ENCODE results near the gene SMYD3.
"Not testable (repeated sequence)": the region's sequence is repeated elsewhere in the genome, so short reads cannot be mapped to it uniquely, and the experiment has no call there.

Gene SMYD3

DNA sequence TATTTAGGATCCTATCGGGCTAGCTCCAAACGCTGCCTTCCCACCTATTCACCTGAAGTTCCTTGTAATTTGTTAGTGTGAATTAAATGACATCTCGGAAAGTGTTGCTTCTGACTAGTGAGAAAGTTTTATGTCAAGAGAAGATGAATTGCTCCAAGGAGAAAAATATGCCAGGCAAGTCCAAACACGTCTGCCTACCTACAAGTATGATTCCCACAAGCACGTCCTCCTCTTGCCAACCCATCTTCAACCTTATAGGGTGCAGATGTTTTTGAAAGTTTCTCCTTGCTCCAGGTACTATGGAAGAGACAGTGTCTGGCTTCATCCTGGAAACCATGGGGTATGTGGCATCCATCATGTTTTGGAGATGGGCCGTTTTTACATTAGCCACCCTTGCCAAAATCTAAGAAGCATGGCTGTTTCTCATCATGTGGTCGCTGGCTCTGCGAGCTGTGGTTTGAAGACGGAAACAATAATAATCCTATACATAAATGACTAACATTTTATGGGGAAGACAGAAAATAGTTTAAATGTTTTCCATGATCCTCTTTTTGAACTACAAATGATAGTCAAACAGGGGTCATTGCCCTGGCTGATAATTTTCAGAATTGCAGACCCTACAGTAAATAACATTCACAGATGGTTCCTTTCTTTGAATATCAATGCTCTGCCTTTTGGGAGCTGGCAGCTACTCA, 505.8 kb downstream of the SMYD3 start:
- no peak for DNase-seq

DNA sequence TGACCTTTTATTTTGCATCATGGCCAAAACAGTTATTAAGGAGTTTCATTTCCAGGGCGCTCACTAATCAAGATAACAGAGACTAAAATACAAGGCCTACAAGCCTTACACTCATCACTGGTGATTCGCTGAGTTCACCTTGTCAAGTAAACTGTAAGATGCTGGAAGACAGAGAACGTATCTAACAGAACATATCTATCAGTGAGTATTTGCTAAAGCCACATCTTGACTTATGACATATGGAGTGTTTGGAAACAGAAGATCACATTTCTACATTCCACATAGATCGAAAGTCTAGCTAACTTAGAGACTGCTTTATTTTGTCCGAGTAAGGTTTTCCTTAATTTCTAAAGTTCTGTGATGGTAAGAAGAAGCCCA, 506.5 kb downstream of the SMYD3 start:
- DNase-seq = no peak

DNA sequence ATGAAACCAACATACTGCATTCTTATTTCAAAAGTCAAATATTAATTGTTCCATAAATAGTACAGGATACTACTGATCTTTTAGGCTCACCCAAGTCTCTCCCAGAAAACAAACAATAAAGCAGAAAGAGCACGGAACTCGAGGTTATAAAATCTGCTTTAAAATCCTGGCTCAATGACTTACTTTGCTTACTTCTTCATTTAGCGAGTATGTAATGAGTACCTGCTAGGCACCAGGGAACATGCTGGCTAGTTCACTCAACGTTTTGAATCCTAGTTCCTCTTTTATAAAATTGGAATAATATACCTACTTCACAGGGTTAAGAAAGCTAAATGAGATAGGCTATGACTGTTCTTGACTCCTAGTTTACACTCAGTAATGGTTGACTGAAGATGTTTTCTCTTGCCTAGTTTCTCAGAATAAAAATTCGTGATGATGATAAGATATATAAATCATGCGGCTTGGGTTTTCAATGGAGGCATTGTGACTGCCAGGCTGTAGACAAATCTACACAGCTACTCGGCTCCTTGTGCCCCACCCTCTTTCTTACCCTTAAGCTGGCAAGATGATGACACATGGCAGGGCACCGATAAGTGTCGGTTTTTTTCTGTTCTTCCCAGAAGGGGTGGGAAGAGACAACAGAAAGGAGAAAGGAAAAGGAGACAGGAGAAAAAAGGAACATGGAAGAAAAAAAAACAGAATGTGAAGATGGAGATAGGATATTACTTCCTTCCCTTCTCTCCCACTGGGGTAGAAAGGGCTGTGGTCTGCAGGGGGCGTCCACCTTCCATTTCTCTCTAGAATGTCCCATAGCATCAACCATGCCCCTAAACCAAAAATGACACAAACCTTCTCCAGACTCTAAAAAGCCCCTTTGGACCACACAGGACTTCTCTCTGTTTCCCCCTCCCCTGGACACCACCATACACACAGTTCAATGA, 507.1 kb downstream of the SMYD3 start:
- DNase-seq = no peak

DNA sequence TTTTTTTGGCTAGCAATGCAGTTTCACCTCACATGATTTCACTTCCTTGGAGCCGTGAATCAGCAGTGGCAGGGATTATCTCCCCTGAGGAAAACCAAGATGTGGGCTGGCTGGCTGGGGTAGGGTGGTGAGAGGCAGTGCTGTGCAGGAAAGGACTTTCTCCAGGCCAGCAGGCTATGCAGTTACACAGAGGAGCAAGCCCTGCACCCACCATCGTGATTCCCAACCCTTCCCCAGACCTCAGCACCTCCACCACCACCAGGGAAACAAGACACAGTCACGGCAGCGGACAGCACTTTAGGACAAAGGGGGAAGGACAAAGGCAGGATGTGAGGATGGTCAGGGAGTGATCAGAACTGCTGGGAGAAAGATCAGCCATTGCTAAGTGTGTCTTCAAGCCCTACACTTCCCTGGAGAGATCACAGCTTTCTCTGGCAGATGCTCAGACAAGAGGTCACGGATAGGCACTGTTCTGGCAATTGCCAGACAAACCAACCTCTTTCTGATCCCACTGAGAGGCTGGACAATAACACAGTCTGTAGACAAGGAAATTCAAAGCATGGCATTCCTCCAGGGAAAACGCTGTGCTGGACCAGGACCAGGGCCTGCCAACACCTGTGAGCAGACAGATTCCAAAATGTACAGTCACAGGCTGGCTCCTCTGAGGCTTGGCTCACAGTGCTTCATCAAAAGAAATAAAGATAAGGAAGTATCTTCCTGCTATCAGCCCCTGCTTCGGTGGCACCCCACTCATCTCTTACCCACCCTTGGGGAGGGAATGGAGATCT, 509.4 kb downstream of the SMYD3 start:
- no peak for DNase-seq

DNA sequence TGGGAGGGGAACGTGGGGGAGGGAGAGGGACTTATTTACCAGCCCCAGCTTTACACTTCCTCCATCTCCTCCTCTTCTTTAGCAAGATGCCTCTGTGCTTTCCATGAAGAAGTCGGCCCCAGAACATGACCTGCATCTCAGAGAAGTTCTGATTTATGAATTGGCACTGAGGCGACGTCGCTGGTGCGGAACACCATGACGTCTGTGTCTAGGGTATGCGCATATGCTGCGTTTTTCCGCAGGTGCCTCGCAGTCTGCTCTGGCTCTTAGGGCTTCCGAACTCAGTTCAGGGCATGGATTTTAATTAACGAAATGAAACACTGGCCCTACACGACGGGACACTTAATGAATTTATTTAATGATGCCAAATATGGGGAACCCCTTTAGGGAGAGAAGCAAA, 510.3 kb downstream of the SMYD3 start:
- DNase-seq = no peak

DNA sequence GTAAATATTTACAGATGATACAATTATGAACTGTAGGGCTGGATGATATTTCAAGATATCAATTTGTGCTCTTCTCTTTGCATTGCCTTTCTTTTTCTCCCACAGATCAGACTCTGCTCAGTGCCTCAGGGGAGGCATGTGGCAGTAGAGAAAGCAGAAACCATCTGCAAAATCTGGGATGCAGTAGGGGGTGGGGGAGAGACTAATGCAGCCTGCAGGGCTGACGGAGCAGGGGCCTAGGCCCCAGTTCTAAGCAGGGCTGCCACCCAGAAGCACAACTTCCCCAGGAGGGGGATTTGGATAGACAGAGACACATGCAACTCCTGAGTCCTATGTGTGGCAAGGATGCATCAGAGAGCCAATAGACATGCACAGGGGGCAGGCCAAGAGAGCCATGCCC, 511.6 kb downstream of the SMYD3 start:
- no peak for DNase-seq

DNA sequence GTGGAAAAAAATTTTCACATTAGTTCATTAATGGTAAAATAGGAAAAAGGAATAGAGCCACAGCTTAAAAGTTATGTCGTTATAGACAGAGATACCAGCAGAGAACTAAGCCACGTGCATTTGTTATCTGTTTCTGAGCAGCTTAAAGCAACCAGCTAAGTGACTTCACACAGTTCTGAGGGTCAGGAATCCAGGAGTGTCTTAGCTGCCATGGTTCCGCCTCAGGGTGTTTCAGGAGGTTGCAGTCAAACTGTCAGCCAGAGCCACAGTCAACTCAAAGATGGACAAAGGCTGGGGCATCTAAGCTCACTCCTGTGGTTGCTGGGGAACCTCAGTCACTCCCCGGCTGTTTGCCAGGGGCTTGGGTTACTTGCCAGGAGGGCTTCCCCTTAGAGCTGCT, 515.8 kb downstream of the SMYD3 start:
- no peak for DNase-seq

DNA sequence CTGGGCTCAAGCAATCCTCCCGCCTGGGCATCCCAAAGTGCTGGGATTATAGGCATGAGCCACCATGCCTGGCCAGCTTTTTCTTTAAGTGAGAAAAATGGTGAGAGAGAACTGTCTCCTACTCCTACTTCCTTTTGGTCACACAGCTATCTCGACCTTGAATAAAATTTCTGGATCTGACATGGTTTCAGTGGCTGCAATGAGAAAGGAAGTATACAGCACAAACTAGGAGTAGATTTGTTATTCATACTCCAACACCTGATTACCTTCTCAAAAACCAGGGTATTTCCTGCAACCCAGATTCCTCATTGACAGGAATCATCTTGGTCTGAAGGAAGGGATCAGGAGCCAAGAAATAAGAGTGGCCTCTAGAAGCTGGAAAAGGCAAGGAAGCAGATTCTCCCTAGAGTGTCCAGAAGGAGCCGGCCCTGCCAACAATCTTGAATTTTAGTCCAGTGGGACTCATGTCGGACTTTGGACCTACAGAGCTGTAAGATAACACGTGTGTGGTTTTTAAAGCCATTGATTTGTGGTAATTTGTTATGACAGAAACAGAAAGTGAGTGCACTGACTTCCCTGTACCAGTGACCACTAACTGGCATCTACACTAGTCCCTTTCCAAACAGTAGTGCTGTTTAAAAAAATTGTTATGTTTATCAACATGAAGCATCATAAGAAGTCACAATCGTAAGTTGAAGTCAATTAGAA, 516.6 kb downstream of the SMYD3 start:
- no peak for DNase-seq

DNA sequence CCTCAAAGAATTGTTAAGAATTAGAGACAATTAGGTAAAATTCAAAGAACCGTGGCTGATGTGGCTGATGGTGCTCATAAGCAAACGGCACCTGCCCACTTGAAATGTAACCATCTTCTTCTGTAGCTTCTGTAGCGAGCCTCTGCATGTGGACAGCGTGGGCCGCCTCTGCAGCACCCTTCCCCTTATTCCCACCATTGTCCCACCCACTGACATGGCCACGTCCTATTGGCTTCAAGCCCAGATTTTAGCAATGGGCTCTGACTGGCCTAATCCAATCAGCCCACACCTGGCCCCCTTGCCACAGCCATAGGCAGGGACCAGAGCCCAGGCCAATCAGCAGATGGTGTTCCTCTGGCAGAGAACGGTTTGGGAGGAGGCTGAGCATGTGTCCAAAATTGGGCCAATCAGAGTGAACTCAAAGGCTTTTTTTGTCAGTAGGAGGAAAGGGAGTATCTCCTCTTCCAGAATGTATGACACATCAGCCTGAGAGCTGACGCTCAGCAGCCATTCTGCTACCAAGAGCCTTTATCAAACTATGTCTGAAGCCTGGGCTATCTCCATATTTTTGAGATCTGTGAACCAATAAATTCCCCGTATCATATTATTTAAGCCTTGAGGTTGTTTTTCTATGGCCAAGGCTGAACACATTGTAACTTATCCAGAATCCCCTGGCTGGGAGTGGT, 518.5 kb downstream of the SMYD3 start:
- DNase-seq = no peak

DNA sequence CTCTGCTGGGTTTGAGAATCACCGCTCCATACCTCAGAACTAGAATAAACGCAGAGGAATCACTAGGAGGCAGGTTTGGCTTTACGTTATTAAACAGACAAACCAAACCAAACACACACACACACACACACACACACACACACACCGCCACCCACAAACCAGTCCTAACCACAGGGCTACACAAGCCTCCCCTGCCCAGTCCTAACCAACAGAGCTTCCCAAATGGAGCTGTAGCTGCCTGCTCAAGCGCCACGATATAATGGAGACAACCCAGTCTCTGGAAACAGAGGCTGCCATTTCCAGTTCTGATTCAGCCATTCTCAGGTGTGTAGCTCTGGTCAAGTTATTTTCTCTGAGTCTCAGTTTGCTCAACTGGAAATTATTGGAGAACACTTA, 519.1 kb downstream of the SMYD3 start:
- DNase-seq = no peak

DNA sequence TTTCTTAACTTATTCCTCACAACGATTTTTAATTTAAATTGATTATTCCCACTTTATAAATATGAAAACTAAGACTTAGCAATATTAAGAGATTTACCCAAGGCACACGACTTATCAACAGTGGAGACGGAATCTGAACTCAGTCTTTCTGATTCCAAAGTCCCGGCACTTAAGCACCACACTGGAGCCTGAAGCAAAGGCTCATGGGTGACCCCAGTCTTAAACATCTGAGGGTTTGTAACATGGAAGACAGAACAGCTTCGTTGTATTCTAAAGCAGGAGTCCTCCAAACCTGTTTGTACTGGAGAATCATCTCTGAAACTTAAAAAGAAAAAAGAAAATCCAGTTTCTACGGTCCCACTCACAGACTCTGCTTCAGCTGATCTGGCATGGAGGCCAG, 519.5 kb downstream of the SMYD3 start:
- no peak for DNase-seq

DNA sequence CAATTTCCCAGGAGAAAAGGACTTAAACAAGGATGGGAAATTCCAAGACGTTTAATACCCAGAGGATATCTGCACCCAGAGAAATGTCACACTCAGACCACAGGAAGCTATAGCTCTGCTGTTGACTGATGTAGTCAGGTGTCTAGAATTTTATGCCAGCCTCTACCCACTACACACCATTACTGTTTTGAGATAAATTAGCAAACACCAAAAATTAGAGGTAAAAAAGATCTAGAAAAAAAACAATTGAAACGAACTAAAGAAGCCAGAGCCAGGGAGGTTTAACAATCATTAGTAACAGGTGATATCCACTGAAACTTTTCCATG, 519.9 kb downstream of the SMYD3 start:
- DNase-seq = no peak

DNA sequence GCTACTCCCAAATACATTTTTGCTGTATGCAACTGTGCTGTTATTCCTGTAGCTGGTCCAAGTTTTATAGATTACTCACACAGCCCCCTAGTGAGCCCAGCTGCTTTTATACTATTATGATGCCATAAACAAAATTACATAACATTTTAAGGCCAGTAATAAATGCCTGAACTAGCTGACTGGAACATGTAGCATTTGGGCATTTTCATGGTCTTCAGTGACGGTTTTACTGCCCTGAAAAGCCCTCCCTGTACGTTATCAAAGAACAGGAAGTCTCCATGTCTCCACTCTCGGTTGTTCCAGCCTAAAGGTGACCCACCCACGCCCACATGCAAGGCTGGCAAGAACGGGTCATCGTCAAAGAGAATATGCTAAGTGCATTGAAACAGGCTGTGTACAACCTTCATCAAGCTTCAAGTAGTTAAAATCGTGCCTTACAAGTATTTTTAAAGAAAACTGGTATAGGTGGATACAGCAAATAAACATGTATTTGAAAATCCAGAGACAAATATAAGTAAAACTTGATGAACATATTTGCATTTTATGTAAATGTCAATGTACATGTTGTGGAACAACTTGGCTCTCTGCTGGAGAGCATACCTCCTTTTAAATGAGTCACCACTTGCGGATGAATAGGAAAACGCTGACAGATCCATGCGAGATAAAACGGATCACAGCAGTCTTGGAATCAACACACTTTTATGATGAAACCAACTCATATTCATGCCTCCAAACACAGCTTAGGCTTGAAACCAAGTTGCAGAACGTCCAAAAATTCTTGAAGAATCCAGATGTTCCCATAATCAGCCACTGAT, 520.5 kb downstream of the SMYD3 start:
- no peak for DNase-seq

DNA sequence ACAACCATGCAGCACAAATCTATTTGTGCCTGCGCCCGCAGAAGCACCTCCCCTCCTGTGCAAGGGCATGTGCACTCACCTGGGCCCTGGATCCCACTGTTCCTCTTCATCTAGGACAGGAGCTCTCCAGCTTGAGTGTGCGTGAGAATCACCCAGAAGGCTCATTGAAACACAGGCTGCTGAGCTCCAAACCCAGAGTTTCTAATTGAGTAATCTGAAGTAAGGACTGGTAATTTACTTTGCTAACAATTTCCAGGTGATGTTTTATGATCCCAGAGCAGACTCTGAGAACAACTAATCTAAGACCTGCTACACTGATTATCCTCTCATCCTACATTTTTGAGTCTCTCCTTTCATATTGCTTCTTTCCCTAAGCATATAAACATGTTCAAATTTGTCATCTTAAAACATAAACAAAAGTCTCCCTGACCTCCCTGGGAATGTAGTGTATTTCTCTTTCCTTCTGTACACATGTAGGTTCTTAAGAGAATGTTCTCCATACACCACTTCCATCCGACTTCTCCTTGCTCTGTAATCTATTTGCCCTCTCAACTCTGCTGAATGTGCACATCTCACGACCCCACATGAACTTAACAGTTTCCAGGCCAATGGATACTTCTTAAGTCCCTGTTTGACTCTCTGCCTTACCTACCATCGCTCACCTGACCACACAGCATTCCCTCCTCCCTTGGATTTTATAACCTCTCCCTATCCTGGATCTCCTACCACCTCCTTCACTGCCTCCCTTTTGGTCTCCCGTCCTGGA, 522.5 kb downstream of the SMYD3 start:
- DNase-seq = no peak

DNA sequence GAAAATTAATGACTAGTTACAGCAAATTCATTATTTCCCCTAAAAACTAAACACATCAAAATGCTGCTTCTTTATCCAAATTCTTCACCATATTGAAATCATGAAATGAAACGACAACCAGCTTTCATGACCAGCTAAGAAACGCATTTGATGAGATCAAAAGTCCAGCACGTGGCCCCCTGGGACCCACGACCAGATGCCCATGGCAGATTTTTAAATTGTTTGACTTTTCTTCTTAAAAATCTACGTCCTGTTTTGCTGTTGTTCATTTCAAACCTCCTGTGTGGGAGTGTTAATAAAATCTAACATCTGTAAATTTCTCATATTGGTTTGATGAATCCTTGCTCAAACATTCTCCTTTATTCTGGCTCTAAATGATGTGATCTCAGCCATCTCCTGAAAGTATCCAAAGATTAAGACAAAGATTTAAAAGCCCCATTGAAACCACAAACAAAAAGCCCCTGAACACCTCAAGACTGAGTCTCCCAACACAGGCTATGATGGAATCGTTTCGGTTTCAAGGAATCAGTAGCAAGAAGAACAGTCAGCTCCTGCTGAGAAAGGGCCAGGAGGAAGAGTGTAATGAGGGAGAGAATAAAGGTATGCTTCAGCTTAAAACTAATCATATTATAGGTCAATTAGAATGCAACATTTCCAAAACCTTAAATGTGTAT, 523.6 kb downstream of the SMYD3 start:
- DNase-seq = no peak

DNA sequence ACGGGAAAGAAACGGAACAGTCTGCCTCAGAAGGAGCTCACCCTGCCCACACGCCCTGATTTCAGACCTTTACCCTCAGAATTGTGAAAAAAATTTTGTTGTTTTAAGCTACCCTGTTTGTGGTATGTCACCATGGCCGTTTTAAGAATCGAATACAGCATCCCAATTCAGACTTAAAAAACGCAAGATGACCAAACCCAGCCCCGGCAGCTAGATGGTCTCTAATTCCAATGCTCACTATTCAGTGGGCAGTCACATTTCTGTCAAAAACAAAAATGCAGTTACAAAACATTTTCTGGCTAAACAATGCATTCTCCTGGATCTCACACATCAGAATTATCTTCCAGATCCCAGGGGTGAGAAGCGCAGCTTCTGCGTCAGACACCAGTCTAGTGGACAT, 527.5 kb downstream of the SMYD3 start:
- no peak for DNase-seq

DNA sequence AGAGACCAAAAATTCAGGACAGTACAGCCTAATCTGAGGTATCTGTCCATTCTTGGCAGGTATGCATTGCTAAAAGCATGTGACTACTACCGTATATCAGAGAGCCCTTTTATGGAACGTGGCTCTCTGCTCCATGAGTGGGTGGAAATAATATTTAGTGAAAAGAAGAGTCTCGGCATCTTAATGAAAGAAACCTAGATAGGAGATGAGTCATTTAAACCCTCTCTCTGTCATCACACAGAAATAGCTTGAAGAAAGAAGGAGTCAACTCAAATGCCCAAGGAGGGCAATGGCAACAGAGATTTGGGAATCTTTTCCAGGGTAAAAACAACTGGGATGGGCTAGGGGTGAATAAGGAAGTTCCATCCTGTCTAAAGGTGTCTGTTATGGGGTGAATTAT, 528.2 kb downstream of the SMYD3 start:
- DNase-seq = no peak

DNA sequence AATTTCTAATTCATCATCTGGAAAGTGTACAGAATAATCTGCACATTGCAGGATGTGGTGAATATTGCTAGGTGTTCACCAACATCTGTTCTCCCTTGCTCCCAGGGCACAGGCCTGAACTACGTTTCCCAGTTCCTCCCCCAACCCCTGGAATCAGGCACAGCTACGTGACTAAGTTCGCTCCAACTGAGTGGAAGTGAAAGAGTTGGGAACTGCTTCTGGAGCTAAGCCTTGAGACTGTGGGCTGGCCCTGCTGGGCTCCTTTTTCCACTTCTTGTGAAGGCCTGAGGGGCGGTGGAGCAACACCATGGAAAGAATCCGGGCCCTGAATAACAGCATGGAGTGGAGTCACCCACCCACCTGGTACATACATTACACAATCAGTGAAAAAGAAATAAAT, 534.6 kb downstream of the SMYD3 start:
- no peak for DNase-seq

DNA sequence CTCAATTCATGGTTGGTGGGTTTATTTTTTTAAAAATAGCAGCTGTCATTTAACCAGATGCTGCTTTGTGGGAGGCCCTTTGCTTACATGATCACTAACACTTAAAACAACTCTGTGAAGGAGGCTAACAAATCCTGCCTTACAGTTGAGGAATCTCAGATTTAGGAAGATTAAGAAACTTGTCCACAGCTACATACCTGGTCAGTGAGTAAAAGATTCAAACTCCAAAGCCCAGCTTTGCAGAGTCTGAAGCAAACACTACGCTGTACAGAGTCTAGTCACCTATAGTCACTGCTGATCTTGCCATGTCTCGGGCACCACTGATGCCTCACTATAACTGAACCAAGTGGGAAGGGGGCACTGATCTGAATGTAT, 535.4 kb downstream of the SMYD3 start:
- DNase-seq = no peak

DNA sequence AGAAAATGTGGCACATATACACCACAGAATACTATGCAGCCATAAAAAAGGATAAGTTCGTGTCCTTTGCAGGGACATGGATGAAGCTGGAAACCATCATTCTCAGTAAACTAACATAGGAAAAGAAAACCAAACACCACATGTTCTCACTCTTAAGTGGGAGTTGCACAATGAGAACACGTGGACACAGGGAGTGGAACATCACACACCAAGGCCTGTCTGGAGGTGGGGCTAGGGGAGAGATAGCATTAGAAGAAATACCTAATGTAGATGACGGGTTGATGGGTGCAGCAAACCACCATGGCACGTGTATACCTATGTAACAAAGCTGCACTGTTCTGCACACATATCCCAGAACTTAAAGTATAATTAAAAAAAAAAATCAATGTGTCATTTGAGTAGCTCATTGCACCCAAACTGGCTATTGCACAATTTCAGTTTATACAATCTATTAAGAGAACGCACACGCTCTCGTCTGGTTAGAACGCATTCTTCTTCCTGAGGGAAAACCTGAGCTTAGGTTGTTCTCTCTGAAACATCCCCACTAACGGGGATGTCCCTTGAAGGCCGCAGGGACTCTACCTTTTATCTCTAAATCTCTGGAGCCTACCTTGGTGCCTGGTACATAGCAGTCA, 535.9 kb downstream of the SMYD3 start:
- not testable (repeated sequence) for DNase-seq
